Testis (tissue), 3 donors: Measurements from ENCODE around the gene ARL3. TPM values are rescaled to one million over a fixed set of nuclear protein-coding genes. Genes with fewer than 3 reads are reported as not detected.
A peak's percentile ranks its signal among the peaks of the same experiment; 100 is the strongest.
"Not testable (repeated sequence)": the region's sequence is repeated elsewhere in the genome, so short reads cannot be mapped to it uniquely, and the experiment has no call there.

ENCODE experiments used
- DNase-seq: peaks from one replicate; pipeline ENCODE4 v3.0.0-alpha.2; 2019
- H3K27ac ChIP-seq, 2 donors: fragments of 200-600 bp; sonication (generic); one replicate each; pipeline ENCODE4 v1.5.1; 2019
- H3K27me3 ChIP-seq: fragments of 200-600 bp; sonication (generic); one replicate; pipeline ENCODE4 v1.5.1; 2019
- H3K36me3 ChIP-seq: fragments of 200-600 bp; sonication (generic); one replicate; pipeline ENCODE4 v1.5.1; 2017; ENCODE audit warnings: low read depth; ENCODE audit errors: missing control alignments
- H3K4me1 ChIP-seq: fragments of 200-600 bp; sonication (generic); one replicate; pipeline ENCODE4 v1.5.1; 2019
- H3K4me3 ChIP-seq, 2 donors: fragments of 200-600 bp; sonication (generic); one replicate each; pipeline ENCODE4 v1.5.1; 2017 to 2019
- H3K9me3 ChIP-seq: fragments of 200-600 bp; sonication (generic); one replicate; pipeline ENCODE4 v1.5.1; 2017
- CTCF ChIP-seq, 3 experiments: fragments of 450-650 bp in 2 of 3; fragments of 200-600 bp in 1 of 3; sonication (generic) in 1 of 3; IDR thresholded peaks; one replicate each; pipeline ENCODE4 v1.5.1; 2016 to 2019; ENCODE audit warnings: antibody characterized with exemption in 3 of 3, mild to moderate bottlenecking in 2 of 3, moderate library complexity in 1 of 3
- POLR2A ChIP-seq: fragments of 450-650 bp; IDR thresholded peaks from one replicate; pipeline ENCODE4 v1.6.1; 2017; ENCODE audit warnings: antibody characterized with exemption, mild to moderate bottlenecking, moderate library complexity
- WGBS, 2 donors: methylation state at CpG; one replicate each; pipeline ENCODE4 v1.1.5; 2018; 5-methylcytosine and 5-hydroxymethylcytosine counted together
- intact Hi-C: fragments of 100-400 bp; cut with DNase I; formaldehyde crosslinking; loops from one replicate; pipeline ENCODE4 v1.15.1; 2023; ENCODE audit warnings: low total_unique reads
- polyA plus RNA-seq: library from polyadenylated mRNA; stranded (reverse); fragments of 350-450 nt; fragmentation: Illumina TruSeq; extraction: RNeasy Lipid Tissue Mini Kit (QIAGEN cat#74804); gene quantifications from one replicate; pipeline ENCODE4 v1.2.3, GENCODE V29; 2014; ENCODE audit warnings: low read depth, low replicate concordance; ENCODE audit not compliant: insufficient read depth
- total RNA-seq, 2 donors: library from RNA; depleted of rRNA; stranded (reverse); fragments of >200 nt; gene quantifications; one replicate each; pipeline ENCODE4 v1.2.3, GENCODE V29; 2016

The ARL3 gene
- total and polyA plus RNA-seq, 3 donors from 2014 or later: 10.8 to 25.2 (median 10.9) TPM

GRCh38 chr10:102701796-102702195 lies 12.4 kb downstream of the ARL3 start:
- no peaks in the 10 kb centered on the region for H3K9me3 ChIP-seq
- intact Hi-C loops: no loop called here

DNA sequence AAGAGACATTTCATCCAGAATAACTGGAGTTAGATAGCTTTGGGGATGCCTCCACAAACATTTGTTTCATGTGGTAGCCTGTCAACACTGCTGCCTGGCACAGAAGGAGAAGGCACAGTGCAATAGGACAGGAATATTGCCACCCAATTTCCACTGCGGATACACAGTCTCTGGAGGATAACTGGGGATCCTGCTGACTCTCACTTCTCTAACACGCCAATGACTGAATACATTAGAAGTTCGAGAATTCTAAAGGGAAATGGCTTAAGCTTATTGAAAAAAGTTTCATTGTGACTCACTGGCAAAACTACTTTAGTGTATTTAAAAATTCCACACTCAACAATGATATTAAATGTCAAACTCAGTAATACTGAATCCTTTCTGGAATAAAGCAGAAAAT lies 12.9 kb downstream of the ARL3 start:
- H3K9me3 ChIP-seq: no peaks in the 10 kb centered on the region
- H3K4me1 ChIP-seq: no peaks in the 10 kb centered on the region
- DNase-seq: peak; percentile 4
- H3K27ac ChIP-seq: no peak overlapping the region
- no peaks in the 10 kb centered on the region for H3K27me3 ChIP-seq
- WGBS, 2 donors: 80 to 83% methylated on average over 3 of the region's 3 CpGs
- no peaks in the 10 kb centered on the region for H3K36me3 ChIP-seq
- H3K4me3 ChIP-seq: no peak overlapping the region
- intact Hi-C loops: no loop called here
- TF ChIP-seq CTCF (IDR thresholded peaks at IDR 0.05) (no peak), POLR2A (no peak)

More at GRCh38 chr10:102701796-102702195, 12.4 kb downstream of the ARL3 start:
- TF ChIP-seq POLR2A (no peak), CTCF (IDR thresholded peaks at IDR 0.05) (no peak)
- Histone ChIP-seq H3K4me3 (no peak overlapping the region), H3K27me3 (no peaks in the 10 kb centered on the region), H3K27ac (no peak overlapping the region), H3K4me1 (no peaks in the 10 kb centered on the region), H3K36me3 (no peaks in the 10 kb centered on the region)
- WGBS, 2 donors: 92 to 95% methylated on average over 3 of the region's 3 CpGs
- DNase-seq: no peak

DNA sequence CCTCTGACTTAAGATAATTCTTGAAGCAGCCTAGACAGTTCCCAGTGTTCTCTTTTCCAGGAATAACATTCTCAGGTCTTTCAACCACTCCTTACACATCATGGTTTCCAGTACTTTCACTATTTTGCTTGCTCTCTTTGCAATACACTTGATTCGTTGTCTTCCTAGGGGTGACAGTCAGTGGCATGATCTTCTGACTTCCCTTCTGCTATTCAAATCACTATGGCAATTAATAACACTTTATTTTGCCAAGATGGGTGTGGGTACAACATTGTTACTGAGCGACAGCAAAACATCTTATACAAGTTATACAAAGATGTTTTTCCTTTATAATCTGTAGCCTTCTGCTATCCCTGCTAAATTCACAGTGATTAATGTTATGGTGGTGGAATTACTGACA lies 15.3 kb downstream of the ARL3 start:
- intact Hi-C loops: no loop called here
- no peak for DNase-seq
- H3K27ac ChIP-seq: no peak overlapping the region
- TF ChIP-seq POLR2A: no peak
- TF ChIP-seq CTCF (IDR thresholded peaks at IDR 0.05): no peak
- H3K4me1 ChIP-seq: no peaks in the 10 kb centered on the region
- no peaks in the 10 kb centered on the region for H3K27me3 ChIP-seq
- 70 to 78% methylated on average over 2 of the region's 2 CpGs for WGBS, 2 donors
- H3K9me3 ChIP-seq: no peaks in the 10 kb centered on the region
- H3K4me3 ChIP-seq: no peak overlapping the region
- H3K36me3 ChIP-seq: no peaks in the 10 kb centered on the region

DNA sequence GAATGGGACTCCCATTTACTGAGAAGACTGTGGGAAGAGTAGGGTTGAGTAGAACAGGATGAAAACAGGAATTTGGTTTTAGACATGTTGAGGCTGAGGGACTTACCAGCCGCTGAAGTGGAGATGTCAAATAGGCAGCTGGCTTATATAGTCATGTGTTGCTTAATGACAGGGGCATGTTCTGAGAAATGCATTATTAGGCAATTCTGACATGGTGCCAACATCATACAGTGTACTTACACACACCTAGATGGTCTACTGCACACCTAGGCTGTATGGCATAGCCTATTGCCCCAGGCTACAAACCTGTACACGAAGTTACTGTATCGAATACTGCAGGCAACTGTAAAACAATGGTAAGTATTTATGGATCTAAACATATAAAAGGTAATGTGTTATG lies 17.5 kb downstream of the ARL3 start:
- H3K27me3 ChIP-seq: no peaks in the 10 kb centered on the region
- intact Hi-C loops: no loop called here
- DNase-seq: no peak
- H3K4me1 ChIP-seq: no peaks in the 10 kb centered on the region
- H3K4me3 ChIP-seq: no peak overlapping the region
- H3K36me3 ChIP-seq: no peaks in the 10 kb centered on the region
- H3K9me3 ChIP-seq: no peaks in the 10 kb centered on the region
- peak overlapping the region in 1 of 2 donors; percentile 64 for H3K27ac ChIP-seq
- 92 to 94% methylated on average over 3 of the region's 3 CpGs for WGBS, 2 donors
- TF ChIP-seq CTCF (IDR thresholded peaks at IDR 0.05) (no peak), POLR2A (no peak)

GRCh38 chr10:102695401-102695800 lies 18.8 kb downstream of the ARL3 start:
- H3K4me1 ChIP-seq, H3K27me3 ChIP-seq, DNase-seq, H3K9me3 ChIP-seq, intact Hi-C loops, H3K4me3 ChIP-seq, H3K36me3 ChIP-seq, H3K27ac ChIP-seq: not testable (repeated sequence)
- 97 to 99% methylated on average over 10 of the region's 10 CpGs for WGBS, 2 donors
